Measurements from ENCODE around the gene C1orf115. TPM values are rescaled to one million over a fixed set of nuclear protein-coding genes. Genes with fewer than 3 reads are reported as not detected.
"Not testable (repeated sequence)": the region's sequence is repeated elsewhere in the genome, so short reads cannot be mapped to it uniquely, and the experiment has no call there.

C1orf115 gene
- total and polyA plus RNA-seq, 12 donors: 1.1 to 12.7 (median 7.0) TPM

- DNase-seq: no peak
- no peaks in the 10 kb centered on the region for H3K4me1 ChIP-seq (replicated peaks in 1 of 2)
- no peaks in the 10 kb centered on the region for H3K27me3 ChIP-seq
- H3K4me3 ChIP-seq: no peak overlapping the region
- TF ChIP-seq POLR2A (IDR thresholded peaks at IDR 0.05) (no peak), CTCF (IDR thresholded peaks at IDR 0.05) (no peak)
- WGBS, 4 donors: 70 to 78% (median 72%) methylated on average over 4 of the region's 4 CpGs
- no peaks in the 10 kb centered on the region for H3K9me3 ChIP-seq (replicated peaks in 1 of 3)
- no peaks in the 10 kb centered on the region for H3K36me3 ChIP-seq (replicated peaks in 1 of 2)
- intact Hi-C loops (cut with DNase I): no loop called here
- no peak overlapping the region for H3K27ac ChIP-seq
Observed at GRCh38 chr1:220710333-220710732, 20.2 kb downstream of the C1orf115 start.

GRCh38 chr1:220711056-220711809 lies 21.1 kb downstream of the C1orf115 start:
- Histone ChIP-seq H3K4me3 (no peak overlapping the region), H3K4me1 (replicated peaks in 1 of 2) (no peaks in the 10 kb centered on the region), H3K9me3 (replicated peaks in 1 of 3) (peaks cover 0 to 7% (median 0%) of the 10 kb centered on the region in 3 donors), H3K27ac (no peak overlapping the region), H3K27me3 (no peaks in the 10 kb centered on the region), H3K36me3 (replicated peaks in 1 of 2) (no peaks in the 10 kb centered on the region)
- intact Hi-C loops (cut with DNase I): no loop called here
- no peak for TF ChIP-seq POLR2A (IDR thresholded peaks at IDR 0.05)
- no peak for TF ChIP-seq CTCF (IDR thresholded peaks at IDR 0.05)
- DNase-seq: no peak
- WGBS, 4 donors: 68 to 70% (median 69%) methylated on average over 9 of the region's 9 CpGs

- H3K27ac ChIP-seq; H3K27me3 ChIP-seq; H3K9me3 ChIP-seq (replicated peaks in 1 of 3); DNase-seq; H3K4me1 ChIP-seq (replicated peaks in 1 of 2); intact Hi-C loops (cut with DNase I); H3K36me3 ChIP-seq (replicated peaks in 1 of 2); H3K4me3 ChIP-seq: not testable (repeated sequence)
- 88 to 95% (median 92%) methylated on average over 5 of the region's 5 CpGs for WGBS, 4 donors
Observed at GRCh38 chr1:220715986-220716385, 25.8 kb downstream of the C1orf115 start.

- no peak for DNase-seq
- Histone ChIP-seq H3K4me1 (replicated peaks in 1 of 2) (no peaks in the 10 kb centered on the region), H3K9me3 (replicated peaks in 1 of 3) (peaks cover 0 to 7% (median 0%) of the 10 kb centered on the region in 3 donors), H3K27ac (no peak overlapping the region), H3K4me3 (no peak overlapping the region), H3K36me3 (replicated peaks in 1 of 2) (no peaks in the 10 kb centered on the region), H3K27me3 (no peaks in the 10 kb centered on the region)
- intact Hi-C loops (cut with DNase I): no loop called here
- no peak for TF ChIP-seq CTCF (IDR thresholded peaks at IDR 0.05)
- TF ChIP-seq POLR2A (IDR thresholded peaks at IDR 0.05): no peak
- WGBS, 4 donors: 83 to 87% (median 85%) methylated on average over 15 to 20 of the region's 20 CpGs
Observed at GRCh38 chr1:220717800-220718640, 27.9 kb downstream of the C1orf115 start.

- DNase-seq; H3K36me3 ChIP-seq (replicated peaks in 1 of 2); H3K4me3 ChIP-seq; H3K9me3 ChIP-seq (replicated peaks in 1 of 3); H3K27ac ChIP-seq; H3K4me1 ChIP-seq (replicated peaks in 1 of 2); H3K27me3 ChIP-seq; intact Hi-C loops (cut with DNase I): not testable (repeated sequence)
- WGBS, 4 donors: 75 to 78% (median 77%) methylated on average over 6 to 7 of the region's 7 CpGs
Observed at GRCh38 chr1:220721266-220721665, 31.1 kb downstream of the C1orf115 start.
